ENCODE measurements around the gene KRT17.

Gene KRT17

GRCh38 chr17:41624208-41625101 is at the start of gene KRT17:
Gene KRT17, minus strand, starts transcription at chr17:41624575. Its CDS starts 66 bp downstream, at chr17:41624509.
- DNase-seq (ENCODE audit: low read depth in 2 of 2): no peak

GRCh38 chr17:41672153-41672552 is 47.8 kb upstream of the KRT17 start:
- no peak for DNase-seq (ENCODE audit: low read depth in 2 of 2)

- DNase-seq (ENCODE audit: low read depth in 2 of 2): no peak
Observed at GRCh38 chr17:41667280-41668041, 43.1 kb upstream of the KRT17 start.

- DNase-seq (ENCODE audit: low read depth in 2 of 2): peak; percentile 85 to 94
Observed at GRCh38 chr17:41666708-41667279, 42.4 kb upstream of the KRT17 start.

GRCh38 chr17:41666237-41666641 is 41.9 kb upstream of the KRT17 start:
- peak; percentile 45 to 60 for DNase-seq (ENCODE audit: low read depth in 2 of 2)

GRCh38 chr17:41665566-41666236 is 41.3 kb upstream of the KRT17 start:
- DNase-seq (ENCODE audit: low read depth in 2 of 2): peak; percentile 84 to 85

- DNase-seq (ENCODE audit: low read depth in 2 of 2): no peak
Observed at GRCh38 chr17:41664587-41665565, 40.5 kb upstream of the KRT17 start.

GRCh38 chr17:41664172-41664457 is 39.7 kb upstream of the KRT17 start:
- DNase-seq (ENCODE audit: low read depth in 2 of 2): no peak

GRCh38 chr17:41663451-41664171 is 39.2 kb upstream of the KRT17 start:
- DNase-seq (ENCODE audit: low read depth in 2 of 2): no peak

- no peak for DNase-seq (ENCODE audit: low read depth in 2 of 2)
Observed at GRCh38 chr17:41660221-41660711, 35.9 kb upstream of the KRT17 start.

- no peak for DNase-seq (ENCODE audit: low read depth in 2 of 2)
Observed at GRCh38 chr17:41659427-41660212, 35.2 kb upstream of the KRT17 start.

- no peak for DNase-seq (ENCODE audit: low read depth in 2 of 2)
Observed at GRCh38 chr17:41658846-41659245, 34.5 kb upstream of the KRT17 start.

- DNase-seq (ENCODE audit: low read depth in 2 of 2): no peak
Observed at GRCh38 chr17:41657936-41658335, 33.6 kb upstream of the KRT17 start.

- no peak for DNase-seq (ENCODE audit: low read depth in 2 of 2)
Observed at GRCh38 chr17:41657176-41657754, 32.9 kb upstream of the KRT17 start.

GRCh38 chr17:41656249-41657023 is 32.1 kb upstream of the KRT17 start:
- DNase-seq (ENCODE audit: low read depth in 2 of 2): no peak

GRCh38 chr17:41655611-41656111 is 31.3 kb upstream of the KRT17 start:
- DNase-seq (ENCODE audit: low read depth in 2 of 2): no peak

GRCh38 chr17:41654678-41655607 is 30.6 kb upstream of the KRT17 start:
- DNase-seq (ENCODE audit: low read depth in 2 of 2): no peak
